Coronary artery (tissue), 2 donors: ENCODE data around the gene SIGLEC8.

ENCODE experiments used
- DNase-seq: peaks from one replicate; pipeline ENCODE4 v3.0.0-alpha.2; 2017; ENCODE audit warnings: low spot score
- H3K27ac ChIP-seq, 2 donors: fragments of 200-600 bp; sonication (generic); one replicate each; pipeline ENCODE4 v1.5.1; 2016 to 2019
- H3K4me3 ChIP-seq: fragments of 200-600 bp; sonication (generic); 2 replicates; pipeline ENCODE4 v1.5.1; 2016; ENCODE audit warnings: mild to moderate bottlenecking, moderate library complexity
- CTCF ChIP-seq: fragments of 200-600 bp; sonication (generic); IDR thresholded peaks from one replicate; pipeline ENCODE4 v1.5.1; 2019; ENCODE audit warnings: antibody characterized with exemption

The SIGLEC8 gene

GRCh38 chr19:51441410-51442390, 16.6 kb downstream of the SIGLEC8 start:
- no peak overlapping the region for H3K4me3 ChIP-seq
- no peak for TF ChIP-seq CTCF

GRCh38 chr19:51440846-51441409, 17.3 kb downstream of the SIGLEC8 start:
- TF ChIP-seq CTCF, result no peak
- H3K4me3 ChIP-seq, result no peak overlapping the region
- H3K27ac ChIP-seq, result no peak overlapping the region
- DNase-seq, result no peak

More at GRCh38 chr19:51441410-51442390, 16.6 kb downstream of the SIGLEC8 start:
- no peak overlapping the region for H3K27ac ChIP-seq
- no peak for DNase-seq

GRCh38 chr19:51440052-51440451, 18.2 kb downstream of the SIGLEC8 start:
- H3K27ac ChIP-seq, result no peak overlapping the region

GRCh38 chr19:51439021-51439465, 19.2 kb downstream of the SIGLEC8 start:
- no peak for TF ChIP-seq CTCF
- H3K27ac ChIP-seq, result no peak overlapping the region
- no peak overlapping the region for H3K4me3 ChIP-seq
- DNase-seq, result no peak

More at GRCh38 chr19:51440052-51440451, 18.2 kb downstream of the SIGLEC8 start:
- no peak for DNase-seq
- no peak overlapping the region for H3K4me3 ChIP-seq
- TF ChIP-seq CTCF, result no peak

GRCh38 chr19:51434456-51434855, 23.8 kb downstream of the SIGLEC8 start:
- DNase-seq, result no peak
- no peak overlapping the region for H3K4me3 ChIP-seq
- no peak overlapping the region for H3K27ac ChIP-seq
- TF ChIP-seq CTCF, result no peak

- no peak for TF ChIP-seq CTCF
These were observed 25.2 kb downstream of the SIGLEC8 start for GRCh38 chr19:51433043-51433442.

More at GRCh38 chr19:51433043-51433442, 25.2 kb downstream of the SIGLEC8 start:
- Histone ChIP-seq H3K27ac (no peak overlapping the region), H3K4me3 (no peak overlapping the region)
- DNase-seq, result no peak
